HG03565 (cell line): Measurements from ENCODE around the gene CCDC73.
"Not testable (repeated sequence)": the region's sequence is repeated elsewhere in the genome, so short reads cannot be mapped to it uniquely, and the experiment has no call there.

Experiments used
- ATAC-seq: cut with Tn5 transposase; IDR thresholded peaks from one replicate; pipeline ENCODE4 v1.9.1; 2021; ENCODE audit warnings: mild to moderate bottlenecking, moderate library complexity; ENCODE audit not compliant: unreplicated experiment

Gene CCDC73

DNA sequence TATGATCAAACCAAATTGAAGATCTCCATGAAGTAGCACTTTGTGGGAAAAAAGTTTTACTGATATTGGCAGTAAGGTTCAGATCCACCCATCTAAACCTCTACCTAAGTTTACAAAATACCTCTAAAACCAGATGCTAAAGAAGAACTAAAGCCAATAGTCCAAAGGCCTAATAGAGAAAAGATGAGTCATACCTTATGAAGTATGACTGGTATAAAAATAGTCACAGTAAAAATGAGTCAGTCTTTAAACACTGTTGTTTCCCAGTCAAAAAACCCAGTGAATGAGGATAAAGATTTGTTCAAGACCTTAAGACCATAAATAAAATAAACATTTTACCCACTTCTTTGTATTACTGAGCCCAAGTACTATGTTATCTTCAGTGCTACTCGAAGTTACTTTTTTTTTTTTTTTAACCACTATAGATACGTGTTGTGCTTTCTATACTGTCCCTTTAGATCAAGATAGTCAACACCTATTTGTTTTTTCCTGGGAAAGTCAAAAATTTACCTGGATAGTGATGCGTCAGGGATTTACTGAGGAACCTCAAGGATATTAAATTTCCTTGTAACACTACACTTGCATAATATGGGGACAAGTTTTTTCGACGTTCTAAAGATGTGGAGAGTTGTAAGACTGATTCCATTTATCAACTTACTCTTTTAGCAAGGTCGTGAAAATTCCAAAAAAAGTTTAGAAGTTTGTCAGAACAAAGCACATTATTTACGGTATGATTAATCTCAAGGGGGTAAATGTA is 87.3 kb downstream of the CCDC73 start:
- ATAC-seq, result peak; percentile 98

DNA sequence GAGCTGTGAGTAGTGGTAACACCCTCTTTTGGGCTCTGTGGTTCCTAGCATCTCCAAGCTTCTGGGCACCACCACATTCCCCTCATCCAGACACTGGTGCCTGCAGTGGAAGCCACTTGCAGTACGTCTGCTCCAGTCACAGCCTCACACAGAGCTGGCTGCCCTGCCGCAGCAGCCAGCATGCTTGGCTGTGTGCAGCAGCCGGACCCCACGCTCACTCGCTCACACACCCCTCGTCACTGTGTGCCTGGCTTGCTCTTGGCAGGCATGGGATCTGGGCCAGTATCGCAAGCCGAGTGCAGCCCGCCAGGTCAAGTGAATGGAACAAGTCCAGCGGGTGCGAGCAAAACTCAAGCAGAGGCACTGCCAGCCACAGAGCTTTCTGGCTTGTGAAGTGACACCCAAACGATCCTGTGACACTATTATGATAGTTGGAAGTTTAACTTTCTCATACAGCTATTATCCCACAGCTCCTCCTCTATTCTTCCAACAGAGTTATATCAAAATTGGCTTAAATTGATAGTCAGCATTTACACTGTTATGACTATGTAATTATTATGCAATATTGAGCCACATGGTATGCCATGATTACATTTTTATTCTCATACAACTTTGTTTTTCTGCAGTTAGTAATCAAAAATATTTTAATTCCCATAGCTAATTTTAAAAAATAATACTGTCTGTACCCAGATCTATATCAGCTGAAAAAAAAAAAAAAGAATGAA is 89.0 kb downstream of the CCDC73 start:
- ATAC-seq, result no peak

DNA sequence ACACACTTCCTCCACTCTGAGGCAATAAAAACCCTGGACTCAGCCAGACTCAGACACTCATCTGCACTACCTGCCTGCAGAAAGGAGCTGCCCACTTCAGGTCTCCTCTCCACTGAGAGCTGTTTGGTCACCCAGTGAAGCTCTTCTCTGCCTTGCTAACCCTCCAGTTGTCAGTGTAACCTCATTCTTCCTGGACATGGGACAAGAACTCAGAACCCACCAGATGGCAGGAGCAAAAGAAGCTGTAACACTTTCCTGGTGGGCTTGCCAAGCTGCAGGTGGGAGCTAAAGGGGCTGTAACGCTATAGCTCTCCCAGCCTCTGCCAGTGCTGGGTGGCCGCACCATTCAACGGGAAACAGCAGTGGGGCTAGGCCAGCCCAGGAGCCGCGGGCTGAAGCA is 89.7 kb downstream of the CCDC73 start:
- ATAC-seq, result no peak

DNA sequence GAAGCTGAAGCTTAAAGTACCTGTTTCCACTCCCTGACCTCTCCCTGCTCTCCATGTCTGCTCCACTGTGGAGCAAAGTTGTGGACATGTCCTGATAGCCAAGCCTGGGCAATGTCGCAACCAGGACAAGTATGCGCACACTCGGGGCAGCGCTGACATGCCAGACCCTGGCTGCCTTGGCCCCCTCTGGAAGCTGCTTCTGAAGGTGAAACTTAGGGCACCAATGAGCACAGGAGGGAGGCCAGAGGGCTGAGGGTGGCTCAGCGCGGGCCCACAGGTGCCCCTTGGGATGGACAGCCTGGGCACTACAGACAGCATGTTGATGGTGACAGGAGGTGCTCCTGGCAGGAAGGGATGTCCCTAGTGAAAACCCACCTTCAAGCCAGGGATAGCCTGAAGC is 90.2 kb downstream of the CCDC73 start:
- no peak for ATAC-seq

DNA sequence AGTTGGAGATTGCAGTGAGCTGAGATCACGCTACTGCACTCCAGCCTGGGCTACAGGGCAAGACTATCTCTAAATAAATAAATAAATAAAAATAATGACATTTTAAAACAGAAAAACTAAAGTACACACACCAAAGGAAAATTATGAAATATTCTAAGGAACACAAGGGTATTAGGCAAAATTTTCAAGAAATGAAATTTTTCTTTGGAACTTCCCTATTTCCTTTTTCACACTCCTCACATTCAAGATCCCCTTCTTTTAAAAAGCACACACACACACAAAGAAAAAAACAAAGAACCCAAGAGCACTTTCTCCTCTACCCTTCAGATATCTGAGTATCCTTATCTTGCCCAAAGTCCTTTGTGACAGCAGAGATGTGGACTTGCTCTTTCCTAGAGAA is 92.8 kb downstream of the CCDC73 start:
- ATAC-seq, result no peak

DNA sequence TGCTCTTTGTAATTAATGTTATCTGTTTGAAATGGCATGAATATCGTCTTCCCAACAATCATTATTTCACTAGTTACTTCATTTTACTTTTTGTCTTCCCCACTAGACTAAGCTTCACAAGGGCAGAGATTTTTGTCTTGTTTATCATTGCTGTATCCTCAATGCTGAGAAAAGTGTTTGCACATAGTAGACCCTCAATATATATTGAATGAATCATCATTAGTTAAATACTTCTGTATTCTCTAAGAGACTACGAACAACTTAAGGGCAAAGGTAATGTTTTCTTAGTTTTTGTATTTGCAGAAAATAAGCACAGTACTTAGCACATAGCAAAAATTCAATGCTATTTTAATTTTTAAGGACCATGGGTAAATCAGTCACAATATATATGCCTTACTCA is 95.9 kb downstream of the CCDC73 start:
- no peak for ATAC-seq

DNA sequence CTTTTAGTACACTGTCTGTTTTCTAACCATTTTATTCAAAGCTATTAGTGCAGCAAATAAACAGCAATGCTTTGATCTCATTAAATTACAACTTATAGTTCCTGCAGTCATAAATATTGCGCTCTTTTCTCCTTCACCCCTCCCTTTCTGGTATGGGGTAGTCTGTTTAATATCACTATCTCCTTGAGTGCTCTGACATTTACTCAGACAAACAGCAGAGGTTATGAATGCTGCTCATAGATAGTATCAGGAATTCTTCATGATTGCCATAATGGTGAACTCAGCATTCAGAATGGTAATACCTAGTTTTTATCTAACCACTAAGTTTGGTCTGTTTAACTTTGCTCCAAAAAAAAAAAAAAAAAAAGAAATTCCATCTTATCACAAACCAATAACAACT is 123.4 kb downstream of the CCDC73 start:
- no peak for ATAC-seq

DNA sequence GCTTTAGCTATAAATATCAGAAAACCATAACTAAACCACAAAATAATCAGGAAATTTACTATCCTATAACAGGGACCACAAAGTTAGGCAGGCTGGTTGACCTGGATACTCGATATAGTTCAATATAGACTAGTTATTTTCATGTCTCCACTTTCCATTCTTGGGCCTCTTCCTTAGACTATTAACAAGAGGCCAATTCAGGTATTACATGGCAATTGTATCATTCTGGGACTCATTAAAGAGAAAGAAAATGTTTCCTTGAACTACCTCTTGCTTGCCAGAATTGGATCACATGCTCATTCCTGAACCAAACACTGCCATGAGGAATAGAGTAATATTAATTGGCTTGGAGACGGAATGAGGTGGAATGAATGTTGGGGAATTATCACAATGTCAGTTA is 134.8 kb downstream of the CCDC73 start:
- ATAC-seq, result no peak

DNA sequence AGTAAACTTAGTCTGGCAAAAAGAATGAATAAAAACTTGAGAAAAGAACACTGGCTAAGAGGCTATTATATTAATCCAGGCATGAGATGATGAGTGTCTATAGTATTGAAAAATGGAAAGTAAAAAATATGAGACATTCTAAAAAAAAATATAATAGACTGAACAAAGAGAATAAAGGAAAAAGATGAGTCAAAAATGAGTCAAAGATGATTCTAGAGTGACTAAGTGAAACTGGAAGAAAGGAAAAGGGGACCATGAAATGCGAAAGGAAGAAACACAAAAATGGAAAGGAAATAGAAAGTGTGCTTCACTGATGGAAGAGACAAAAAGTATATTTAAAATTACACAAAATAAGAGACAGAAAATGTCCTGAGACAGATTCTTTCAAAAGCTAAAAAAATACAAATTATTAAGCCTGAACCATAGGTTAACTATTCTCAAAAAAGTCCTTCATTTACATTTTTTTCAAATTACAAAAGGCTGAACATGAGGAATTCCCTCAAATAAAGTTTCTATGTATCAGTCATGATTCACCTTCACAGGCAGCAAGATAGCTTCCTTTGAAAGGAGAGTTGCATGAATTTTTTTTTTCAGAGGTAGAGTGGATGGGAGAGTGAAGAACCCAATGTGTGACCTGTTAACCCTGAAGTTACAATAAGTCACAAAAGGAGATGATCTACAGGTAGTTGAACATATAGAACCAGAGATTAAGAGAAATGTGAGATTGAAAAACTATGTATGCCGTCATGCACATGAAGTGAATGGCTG is 135.6 kb downstream of the CCDC73 start:
- no peak for ATAC-seq

DNA sequence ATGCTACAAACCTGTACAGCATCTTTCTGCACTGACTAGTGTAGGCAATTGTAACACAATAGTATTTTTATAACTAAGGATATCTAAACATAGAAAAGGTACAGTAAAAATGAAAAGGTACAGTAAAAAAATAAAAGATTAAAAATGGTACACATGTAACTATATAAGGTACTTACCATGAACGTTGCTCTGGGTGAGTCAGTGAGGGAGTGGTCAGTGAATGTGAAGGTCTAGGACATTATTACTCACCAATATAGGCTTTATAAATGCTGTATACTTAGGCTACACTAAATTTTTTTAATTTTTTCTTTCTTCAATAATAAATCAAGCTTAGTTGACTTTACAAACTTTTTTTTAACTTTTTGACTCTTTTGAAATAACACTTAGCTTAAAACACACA is 150.9 kb downstream of the CCDC73 start:
- ATAC-seq, result no peak

DNA sequence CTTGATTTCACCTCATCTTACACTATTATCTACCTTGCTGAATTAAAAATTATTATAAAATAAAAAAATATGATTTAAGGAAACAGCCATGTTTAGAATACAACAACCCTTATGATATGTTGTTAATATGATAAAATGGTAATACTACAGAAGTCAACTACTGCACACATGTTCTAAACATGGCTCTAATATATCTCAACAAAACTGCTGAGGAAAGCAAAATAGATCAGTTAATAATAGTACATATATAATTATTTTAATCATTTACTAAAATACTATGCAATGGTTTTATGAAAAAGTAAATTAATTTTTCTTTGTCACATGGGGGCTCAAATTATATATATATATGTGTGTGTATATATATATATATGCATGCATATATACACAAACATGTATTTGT is 153.1 kb downstream of the CCDC73 start:
- no peak for ATAC-seq

DNA sequence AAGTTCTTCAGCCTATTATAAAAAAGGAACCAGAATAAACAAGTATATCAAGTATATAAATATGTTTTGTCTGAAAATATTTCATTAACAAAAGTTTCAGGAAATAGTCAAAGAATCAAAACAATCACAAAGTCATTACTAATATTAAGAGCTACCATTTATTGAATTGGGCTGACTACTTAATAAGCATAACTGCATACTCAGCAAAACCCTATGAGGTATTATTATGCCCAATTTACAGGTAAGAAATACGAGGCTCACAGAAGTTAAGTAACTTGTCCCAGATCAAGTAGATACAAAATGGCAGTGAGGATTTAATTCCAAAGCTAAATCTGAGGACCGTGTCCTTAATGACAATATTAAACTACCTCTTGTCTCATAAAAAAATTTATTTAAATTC is 158.6 kb downstream of the CCDC73 start:
- no peak for ATAC-seq

DNA sequence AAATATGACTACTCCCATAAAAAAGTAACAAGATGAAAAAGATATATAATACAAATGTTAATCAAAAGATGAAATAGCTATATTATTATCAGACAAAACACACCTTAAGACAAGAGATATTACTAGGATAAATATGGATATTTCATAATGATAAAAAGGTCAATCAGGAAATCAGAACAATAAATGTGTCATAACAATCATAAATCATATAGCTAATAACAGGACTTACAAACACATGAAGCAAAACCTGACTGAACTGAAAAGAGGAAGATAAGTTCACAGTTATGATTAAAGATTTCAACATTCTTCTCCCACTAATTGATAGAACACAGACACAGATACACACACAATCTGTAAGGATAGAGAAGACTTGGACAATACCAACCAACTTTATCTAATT is 163.6 kb downstream of the CCDC73 start:
- no peak for ATAC-seq

DNA sequence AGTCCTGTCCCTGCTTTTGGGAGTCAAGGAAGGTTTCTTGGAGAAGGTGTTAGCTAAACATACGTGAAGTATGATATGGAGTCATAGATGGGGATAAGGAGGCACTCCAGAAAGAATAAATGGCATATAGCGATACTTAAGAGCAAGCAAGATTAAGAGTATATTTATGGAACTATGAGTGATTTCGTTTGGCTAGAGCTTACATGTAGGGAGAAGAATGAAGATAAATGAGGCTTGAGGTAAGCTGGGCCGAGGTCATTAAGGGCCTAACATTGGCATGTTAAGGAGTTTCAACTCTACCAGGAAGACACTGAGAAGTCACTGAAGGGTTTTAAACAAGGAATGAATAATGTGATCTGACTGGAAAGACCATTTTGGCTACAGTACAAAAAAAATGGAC is 177.6 kb downstream of the CCDC73 start:
- ATAC-seq, result no peak

DNA sequence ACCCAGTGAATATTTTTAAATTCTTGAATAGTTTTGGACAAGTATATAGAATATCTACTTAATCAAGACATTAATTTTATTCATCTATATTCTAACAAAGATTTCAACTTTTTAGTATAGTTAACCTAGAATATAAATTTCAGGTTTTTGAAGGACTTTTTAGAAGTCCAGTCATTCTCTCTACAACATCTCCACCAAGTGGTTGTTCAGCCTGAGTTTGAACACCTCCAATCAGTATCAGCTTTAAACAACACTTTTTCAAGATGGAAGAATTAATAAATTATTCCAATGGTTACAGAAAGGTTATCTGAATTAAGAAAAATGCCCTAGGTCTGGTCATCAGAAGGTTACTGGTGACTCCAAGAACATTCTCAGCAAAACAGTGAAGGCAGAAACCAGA is 179.0 kb downstream of the CCDC73 start:
- ATAC-seq, result no peak

DNA sequence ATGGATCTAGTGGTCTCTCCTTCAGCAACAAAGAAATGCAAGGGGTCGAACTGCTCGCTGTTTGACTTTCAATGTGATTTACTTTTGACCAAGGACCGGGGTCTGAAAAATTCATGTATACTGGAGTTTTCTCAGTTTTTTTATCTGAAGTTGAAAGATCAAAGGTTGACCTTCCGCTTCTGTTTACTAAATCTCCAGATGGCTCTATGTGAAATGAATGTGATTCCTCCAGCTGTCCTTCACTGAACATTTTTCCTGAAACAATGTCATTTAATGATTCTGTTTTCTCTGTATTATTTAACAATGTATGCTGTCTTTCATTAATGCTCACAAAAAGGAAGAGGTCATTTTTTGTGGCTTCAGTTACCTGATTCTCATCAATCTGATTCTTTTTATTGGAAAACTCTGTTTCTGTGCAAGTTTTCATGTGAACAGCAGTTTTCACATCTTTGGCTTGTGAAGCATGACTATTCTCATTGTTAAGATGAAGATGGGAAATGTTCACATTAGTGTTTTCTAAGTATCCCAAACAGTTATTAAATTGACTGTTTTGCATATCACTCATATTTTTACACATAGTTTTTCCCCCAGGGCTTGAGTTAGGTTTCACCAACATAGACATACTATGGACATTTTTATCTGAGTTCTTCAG is 180.8 kb downstream of the CCDC73 start:
- no peak for ATAC-seq

DNA sequence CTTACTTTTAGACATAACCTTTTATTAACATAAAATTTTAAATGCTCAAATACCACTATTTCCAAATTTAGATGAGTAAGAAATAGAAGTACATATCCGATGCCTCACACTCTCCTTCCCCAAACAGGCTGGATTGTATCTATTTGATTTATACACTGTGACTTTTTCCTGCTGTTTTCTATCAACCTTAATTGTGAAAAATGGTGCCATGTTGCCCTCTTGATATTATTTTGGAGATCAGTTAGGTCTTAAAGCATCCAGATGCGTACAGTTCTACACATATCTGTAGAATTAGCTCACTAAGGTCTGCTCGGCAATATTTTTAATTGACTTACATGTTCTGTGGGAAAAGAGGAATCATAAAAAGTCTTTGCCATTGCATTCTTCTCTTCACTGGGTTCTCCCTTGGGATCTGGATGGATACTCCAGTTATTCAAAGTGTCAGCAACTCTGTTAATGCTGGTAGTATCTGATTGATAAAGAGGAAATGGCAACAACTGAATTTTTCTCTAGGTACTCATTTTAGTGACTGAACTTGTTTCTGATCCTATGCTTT is 183.6 kb downstream of the CCDC73 start:
- ATAC-seq, result no peak

DNA sequence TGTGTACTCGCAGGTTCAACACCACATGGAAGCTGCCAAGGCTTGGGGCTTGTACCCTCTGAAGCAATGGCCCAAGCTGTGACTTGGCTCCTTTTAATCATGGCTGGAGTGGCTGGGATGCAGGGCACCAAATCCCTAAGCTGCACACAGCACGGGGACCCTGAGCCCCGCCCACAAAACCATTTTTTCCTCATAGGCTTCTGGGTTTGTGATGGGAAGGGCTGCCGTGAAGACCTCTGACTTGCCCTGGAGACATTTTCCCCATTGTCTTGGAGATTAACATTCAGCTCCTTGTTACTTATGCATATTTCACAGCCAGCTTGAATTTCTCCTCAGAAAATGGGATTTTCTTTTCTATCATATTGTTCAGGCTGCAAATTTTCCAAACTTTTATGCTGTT is 185.6 kb downstream of the CCDC73 start:
- not testable (repeated sequence) for ATAC-seq

DNA sequence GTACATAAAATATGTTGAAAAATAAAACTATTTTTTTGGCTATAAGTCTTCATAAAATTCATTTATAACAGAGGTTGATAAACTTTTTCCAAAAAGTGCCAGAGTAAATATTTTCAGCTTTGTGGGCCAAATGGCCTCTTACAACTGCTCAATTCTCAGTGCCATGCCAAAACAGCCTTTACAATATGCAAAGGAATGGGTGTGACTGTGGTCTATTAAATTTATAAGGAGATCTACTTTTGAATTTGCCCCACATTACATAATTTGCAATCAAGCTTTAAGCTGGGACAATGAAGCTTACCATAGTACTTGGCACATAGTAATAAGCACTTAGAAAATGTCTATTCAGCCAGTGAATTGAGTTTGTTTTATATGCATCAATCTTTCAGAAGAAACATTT is 188.2 kb downstream of the CCDC73 start:
- no peak for ATAC-seq

DNA sequence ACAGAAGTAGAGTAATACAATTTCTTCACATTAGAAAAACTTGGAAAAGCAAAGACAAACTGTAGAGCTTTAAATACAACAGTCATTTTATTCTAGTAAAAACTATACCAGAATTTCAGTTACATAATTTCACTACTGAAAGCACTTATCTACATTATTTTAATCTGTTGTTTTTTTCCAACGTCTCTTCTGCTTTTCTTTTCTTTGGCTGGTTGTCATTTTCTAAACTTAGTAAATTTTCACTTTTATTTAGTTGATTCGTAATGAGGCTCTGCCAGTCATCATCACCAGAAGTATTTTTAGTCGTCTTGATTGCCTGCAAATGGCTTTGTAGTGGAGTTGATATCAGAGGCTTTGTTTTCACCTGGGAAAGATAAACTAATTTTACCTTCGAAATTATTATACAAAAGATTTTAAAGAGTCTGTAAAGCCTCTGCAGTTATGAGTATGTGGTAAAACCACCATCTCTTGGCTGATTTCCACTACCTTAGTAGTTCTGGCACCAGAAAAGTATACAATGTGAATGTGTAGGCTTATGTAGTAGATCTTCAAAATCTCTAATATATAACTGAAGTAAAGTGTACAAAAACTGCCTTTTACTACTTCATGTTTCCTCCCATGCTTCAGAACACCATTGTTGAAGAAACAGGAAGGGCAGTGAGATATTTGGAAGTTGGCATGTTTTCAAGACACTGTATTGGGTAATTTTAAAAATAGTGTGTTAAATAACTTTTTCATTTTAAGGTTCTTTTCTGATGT is 191.6 kb downstream of the CCDC73 start:
- no peak for ATAC-seq
